Mammary epithelial cell (primary cell): ENCODE data around the gene CTNNBL1.

ENCODE experiments used
- EZH2 ChIP-seq: IDR thresholded peaks from 2 replicates; pipeline ENCODE4 v1.6.1; 2012; ENCODE audit warnings: low read length, inconsistent platforms, borderline replicate concordance
- TF ChIP-seq, protein P1 (sequence below), 2 donors: IDR thresholded peaks in 1 of 2; conservative IDR thresholded peaks in 1 of 2; 2 replicates each; pipeline ENCODE4 v1.5.1; 2011 to 2012; ENCODE audit warnings: inconsistent platforms in 2 of 2, low read length in 2 of 2, mild to moderate bottlenecking in 2 of 2, control low read depth in 1 of 2, low read depth in 1 of 2; ENCODE audit not compliant: insufficient read depth in 1 of 2; ENCODE audit errors: extremely low read depth in 1 of 2

DNA sequence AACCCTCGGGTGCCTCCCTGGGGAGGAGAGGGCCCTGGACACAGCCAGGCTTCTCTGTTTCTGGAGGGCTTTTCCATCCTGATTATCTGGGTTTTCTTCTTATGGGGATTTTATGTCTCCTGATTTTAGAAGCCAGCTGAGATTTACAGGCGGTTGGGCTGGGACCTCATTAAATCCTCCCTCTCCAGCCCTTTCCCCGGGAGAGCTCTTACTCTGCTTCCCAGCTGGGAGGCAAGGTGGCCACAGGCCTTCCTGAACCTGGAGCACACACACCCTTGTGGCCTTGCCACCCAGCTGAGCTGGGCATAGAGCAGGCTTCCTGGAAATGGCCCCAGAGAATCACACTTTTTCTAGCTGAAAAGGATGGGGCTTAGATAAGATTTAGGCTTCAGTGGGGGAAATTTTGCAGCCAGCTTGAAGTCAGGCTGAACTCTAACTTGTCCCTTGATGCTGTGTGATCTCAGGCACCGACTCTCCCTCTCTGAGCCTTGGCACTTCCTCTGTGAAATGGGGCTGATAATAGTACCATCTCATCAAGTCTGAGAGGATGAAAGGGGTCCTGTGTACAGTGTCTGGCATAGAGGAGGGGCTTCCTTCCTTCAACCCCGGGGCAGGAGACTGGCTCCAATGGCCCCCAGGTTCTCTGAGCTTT is 225.7 kb downstream of the CTNNBL1 start:
- TF ChIP-seq, protein P1, sequence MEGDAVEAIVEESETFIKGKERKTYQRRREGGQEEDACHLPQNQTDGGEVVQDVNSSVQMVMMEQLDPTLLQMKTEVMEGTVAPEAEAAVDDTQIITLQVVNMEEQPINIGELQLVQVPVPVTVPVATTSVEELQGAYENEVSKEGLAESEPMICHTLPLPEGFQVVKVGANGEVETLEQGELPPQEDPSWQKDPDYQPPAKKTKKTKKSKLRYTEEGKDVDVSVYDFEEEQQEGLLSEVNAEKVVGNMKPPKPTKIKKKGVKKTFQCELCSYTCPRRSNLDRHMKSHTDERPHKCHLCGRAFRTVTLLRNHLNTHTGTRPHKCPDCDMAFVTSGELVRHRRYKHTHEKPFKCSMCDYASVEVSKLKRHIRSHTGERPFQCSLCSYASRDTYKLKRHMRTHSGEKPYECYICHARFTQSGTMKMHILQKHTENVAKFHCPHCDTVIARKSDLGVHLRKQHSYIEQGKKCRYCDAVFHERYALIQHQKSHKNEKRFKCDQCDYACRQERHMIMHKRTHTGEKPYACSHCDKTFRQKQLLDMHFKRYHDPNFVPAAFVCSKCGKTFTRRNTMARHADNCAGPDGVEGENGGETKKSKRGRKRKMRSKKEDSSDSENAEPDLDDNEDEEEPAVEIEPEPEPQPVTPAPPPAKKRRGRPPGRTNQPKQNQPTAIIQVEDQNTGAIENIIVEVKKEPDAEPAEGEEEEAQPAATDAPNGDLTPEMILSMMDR (conservative IDR thresholded peaks at IDR 0.05 in 1 of 2, IDR thresholded peaks at IDR 0.05 in 1 of 2; ENCODE audit: extremely low read depth in 1 of 2, insufficient read depth in 1 of 2, low read depth in 1 of 2, low read length in 2 of 2) = no peak
- no peak for TF ChIP-seq EZH2
